Activated naive CD4-positive, alpha-beta T cell treated with anti-CD3 and anti-CD28 coated beads for 36 hours (primary cell): Measurements from ENCODE around the gene GAST. TPM values are rescaled to one million over a fixed set of nuclear protein-coding genes. Genes with fewer than 3 reads are reported as not detected.

Source experiments
- CTCF ChIA-PET: fragments of 350-600 bp; sonication (Branson Sonifier 250); formaldehyde crosslinking; loops from one replicate; lab custom pipeline; 2021; ENCODE audit warnings: antibody characterized with exemption; lab: Charles Lee
- DNase-seq: peaks from one replicate; pipeline ENCODE4 v3.0.0-alpha.2; 2020
- H3K27ac Mint-ChIP-seq: one replicate; pipeline ENCODE4 v1.8.0; 2021; ENCODE audit warnings: mild to moderate bottlenecking, mixed read lengths
- H3K27me3 Mint-ChIP-seq: one replicate; pipeline ENCODE4 v1.8.0; 2021; ENCODE audit warnings: low read depth, mixed read lengths
- H3K36me3 Mint-ChIP-seq: one replicate; pipeline ENCODE4 v1.8.0; 2021; ENCODE audit warnings: low read depth, mixed read lengths
- H3K4me1 Mint-ChIP-seq: one replicate; pipeline ENCODE4 v1.8.0; 2021; ENCODE audit warnings: low read depth, mixed read lengths
- H3K4me3 Mint-ChIP-seq: one replicate; pipeline ENCODE4 v1.8.0; 2021; ENCODE audit warnings: mild to moderate bottlenecking, moderate library complexity, mixed read lengths
- H3K9me3 Mint-ChIP-seq: one replicate; pipeline ENCODE4 v1.8.0; 2021; ENCODE audit warnings: mixed read lengths
- intact Hi-C: fragments of 100-400 bp; cut with micrococcal nuclease; formaldehyde crosslinking; loops from one replicate; pipeline ENCODE4 v1.15.1; 2023
- total RNA-seq, 2 experiments: library from RNA; stranded (reverse); gene quantifications; one replicate each; pipeline ENCODE4 v1.2.3, GENCODE V29; 2021

Gene GAST
- total RNA-seq, 2 experiments from 2014 or later: not detected

GRCh38 chr17:41723801-41724475, 11.8 kb downstream of the GAST start:
- CTCF ChIA-PET: interaction anchor here (1.8 kb wide), 1 partner anchor 28 kb away, joined by 5 read pairs; no protein-coding TSS in a partner anchor
- Mint-ChIP-seq H3K9me3 (no peaks in the 10 kb centered on the region), H3K36me3 (no peaks in the 10 kb centered on the region), H3K4me1 (no peaks in the 10 kb centered on the region), H3K4me3 (no peak overlapping the region), H3K27ac (no peak overlapping the region), H3K27me3 (no peaks in the 10 kb centered on the region)
- no peak for DNase-seq
- intact Hi-C loops: no loop called here

GRCh38 chr17:41724476-41725050, 12.4 kb downstream of the GAST start:
- Mint-ChIP-seq H3K9me3 (no peaks in the 10 kb centered on the region), H3K4me1 (no peaks in the 10 kb centered on the region), H3K27ac (no peak overlapping the region), H3K36me3 (no peaks in the 10 kb centered on the region), H3K4me3 (no peak overlapping the region), H3K27me3 (no peaks in the 10 kb centered on the region)
- CTCF ChIA-PET: interaction anchor here (0.7 to 1.8 kb wide), 3 partner anchors 28 to 87 kb away, joined by 3 to 5 read pairs (median 3); partner anchors contain the start of gene P3H4
- DNase-seq: no peak
- intact Hi-C loops: no loop called here

DNA sequence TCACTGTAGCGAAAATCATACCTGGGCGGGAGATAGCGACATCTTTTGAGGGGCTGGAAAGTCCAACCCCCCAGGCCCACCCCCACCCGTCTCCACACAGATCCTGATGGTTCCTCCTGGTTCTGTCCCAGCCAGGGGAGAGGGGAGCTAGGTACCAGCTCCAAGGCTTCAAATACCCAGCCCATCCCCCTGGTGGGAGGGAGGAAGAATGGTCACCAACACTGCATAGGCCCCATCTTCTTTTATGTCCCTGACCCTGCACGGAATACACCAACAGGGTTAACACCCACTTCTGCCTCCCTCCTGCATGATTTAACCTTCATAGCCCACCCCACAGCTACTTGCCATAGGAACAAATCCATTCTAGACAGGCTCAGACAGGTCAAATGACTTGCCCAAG, 13.0 kb downstream of the GAST start:
- Mint-ChIP-seq H3K27ac (no peak overlapping the region), H3K27me3 (no peaks in the 10 kb centered on the region), H3K36me3 (no peaks in the 10 kb centered on the region), H3K4me1 (no peaks in the 10 kb centered on the region), H3K9me3 (no peaks in the 10 kb centered on the region), H3K4me3 (no peak overlapping the region)
- intact Hi-C loops: no loop called here
- no peak for DNase-seq
- CTCF ChIA-PET: interaction anchor here (0.7 to 1.2 kb wide), 3 partner anchors 29 to 86 kb away, joined by 3 read pairs; partner anchors contain the start of gene P3H4

DNA sequence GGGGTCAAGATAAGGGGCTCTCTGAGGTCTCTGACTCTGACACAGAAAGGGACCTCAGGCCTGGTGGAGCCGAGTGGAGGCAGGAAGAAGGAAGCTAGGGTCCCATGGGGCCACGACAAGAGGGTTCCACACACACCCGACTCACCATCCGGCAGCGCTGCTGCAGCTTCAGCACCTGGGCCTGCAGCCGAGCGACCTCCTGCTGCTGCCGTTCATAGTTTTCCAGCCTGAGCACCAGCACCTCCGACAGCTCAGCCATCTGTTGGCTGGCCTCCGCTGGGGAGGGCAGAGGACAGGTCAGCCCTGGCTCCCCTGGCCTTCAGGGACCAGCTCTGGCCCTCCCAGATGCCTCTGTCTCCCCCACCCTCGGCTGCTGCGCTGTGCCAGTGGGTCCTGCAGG, 15.9 kb downstream of the GAST start:
- intact Hi-C loops: no loop called here
- no peak for DNase-seq
- H3K9me3 Mint-ChIP-seq: no peaks in the 10 kb centered on the region
- H3K4me1 Mint-ChIP-seq: peaks cover 2% of the 10 kb centered on the region
- CTCF ChIA-PET: interaction anchor here (1.1 kb wide), 1 partner anchor 10 kb away, joined by 3 read pairs; no protein-coding TSS in a partner anchor
- no peak overlapping the region for H3K4me3 Mint-ChIP-seq
- no peak overlapping the region for H3K27ac Mint-ChIP-seq
- no peaks in the 10 kb centered on the region for H3K36me3 Mint-ChIP-seq
- peaks cover 18% of the 10 kb centered on the region for H3K27me3 Mint-ChIP-seq

DNA sequence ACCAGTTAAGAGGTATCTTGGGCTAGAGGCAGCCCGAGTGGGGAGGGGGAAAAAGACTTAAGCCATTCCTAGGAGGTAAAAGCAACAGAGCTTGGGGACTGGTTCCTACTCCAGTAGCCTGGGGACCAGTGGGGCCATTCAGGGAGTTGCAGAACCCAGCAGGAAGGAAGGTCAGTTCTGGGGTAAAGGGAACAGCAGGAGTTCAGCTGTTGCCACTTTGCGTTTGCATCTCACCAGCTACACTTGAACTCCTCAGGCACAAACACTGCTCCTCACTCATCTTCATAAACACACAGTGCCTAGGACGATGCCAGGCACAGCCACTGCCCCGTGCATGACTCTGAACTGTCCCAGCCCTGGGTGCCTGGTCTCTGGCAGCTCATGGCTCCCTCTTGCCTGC, 18.3 kb downstream of the GAST start:
- Mint-ChIP-seq H3K4me3 (no peak overlapping the region), H3K27ac (no peak overlapping the region), H3K36me3 (no peaks in the 10 kb centered on the region), H3K4me1 (peaks cover 3% of the 10 kb centered on the region), H3K27me3 (peaks cover 30% of the 10 kb centered on the region), H3K9me3 (no peaks in the 10 kb centered on the region)
- CTCF ChIA-PET: interaction anchor here (1.0 to 3.0 kb wide), 2 partner anchors 56 to 71 kb away, joined by 4 to 13 read pairs; partner anchors contain the start of gene JUP
- no peak for DNase-seq
- intact Hi-C loops: loop anchor here (10.0 kb wide), 1 partner anchor 134 kb away; the partner anchor contains the start of gene KLHL11

DNA sequence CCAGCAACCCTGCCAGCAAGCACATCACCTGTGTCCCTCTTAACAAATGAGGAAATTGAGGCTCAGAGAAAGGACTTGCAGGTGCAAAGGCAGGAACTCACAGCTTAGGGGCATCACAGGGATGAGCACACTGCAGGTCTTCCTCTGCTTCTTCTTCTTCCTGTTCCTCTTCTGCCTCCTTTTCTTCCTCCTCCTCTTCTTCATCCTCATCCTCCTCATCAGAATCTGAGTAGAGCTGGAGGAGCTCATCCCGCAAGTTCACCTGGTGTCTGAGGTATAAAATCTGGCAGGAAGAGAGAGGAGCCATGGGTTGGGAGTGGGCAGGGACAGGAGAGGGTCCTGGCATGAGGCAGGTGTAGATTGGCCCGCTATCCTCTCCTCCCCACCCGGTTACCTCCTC, 19.7 kb downstream of the GAST start:
- Mint-ChIP-seq H3K36me3 (no peaks in the 10 kb centered on the region), H3K4me1 (peaks cover 3% of the 10 kb centered on the region), H3K9me3 (no peaks in the 10 kb centered on the region), H3K27me3 (peaks cover 41% of the 10 kb centered on the region), H3K27ac (no peak overlapping the region), H3K4me3 (no peak overlapping the region)
- CTCF ChIA-PET: interaction anchor here (0.5 to 3.0 kb wide), 3 partner anchors 70 to 138 kb away, joined by 3 to 13 read pairs (median 4); no protein-coding TSS in a partner anchor
- DNase-seq: no peak
- intact Hi-C loops: loop anchor here (10.0 kb wide), 1 partner anchor 133 kb away; the partner anchor contains the start of gene KLHL11

GRCh38 chr17:41733348-41734138, 21.4 kb downstream of the GAST start:
- CTCF ChIA-PET: interaction anchor here (0.7 to 3.0 kb wide), 2 partner anchors 68 to 73 kb away, joined by 3 to 13 read pairs; no protein-coding TSS in a partner anchor
- DNase-seq: no peak

GRCh38 chr17:41734139-41734948, 22.2 kb downstream of the GAST start, which contains the start of gene HAP1:
Gene HAP1 (minus strand): TSS chr17:41734643. CDS start chr17:41734634, 9 bp downstream.
- Mint-ChIP-seq H3K27ac (no peak within 1 kb of the TSS), H3K27me3 (peaks cover 49% of the 10 kb centered on the region), H3K4me3 (no peak within 1 kb of the TSS), H3K36me3 (no peaks in the 10 kb centered on the region), H3K9me3 (no peaks in the 10 kb centered on the region), H3K4me1 (peaks cover 3% of the 10 kb centered on the region)
- CTCF ChIA-PET: no interaction called here
- intact Hi-C loops: loop anchor here (10.0 kb wide), 1 partner anchor 130 kb away; the partner anchor contains the start of gene KLHL11
- no peak for DNase-seq

More at GRCh38 chr17:41733348-41734138, 21.4 kb downstream of the GAST start:
- intact Hi-C loops: loop anchor here (10.0 kb wide), 1 partner anchor 131 kb away; the partner anchor contains the start of gene KLHL11
- H3K4me3 Mint-ChIP-seq: no peak overlapping the region
- H3K36me3 Mint-ChIP-seq: no peaks in the 10 kb centered on the region
- no peak overlapping the region for H3K27ac Mint-ChIP-seq
- peaks cover 3% of the 10 kb centered on the region for H3K4me1 Mint-ChIP-seq
- H3K9me3 Mint-ChIP-seq: no peaks in the 10 kb centered on the region
- peaks cover 49% of the 10 kb centered on the region for H3K27me3 Mint-ChIP-seq

GRCh38 chr17:41734949-41735313, 22.8 kb downstream of the GAST start:
- DNase-seq: no peak
- no peaks in the 10 kb centered on the region for H3K9me3 Mint-ChIP-seq
- intact Hi-C loops: loop anchor here (5.0 to 10.0 kb wide), 2 partner anchors 130 to 152 kb away; partner anchors contain the start of gene KLHL11
- CTCF ChIA-PET: interaction anchor here (0.8 kb wide), 1 partner anchor 67 kb away, joined by 3 read pairs; no protein-coding TSS in a partner anchor
- no peak overlapping the region for H3K4me3 Mint-ChIP-seq
- no peak overlapping the region for H3K27ac Mint-ChIP-seq
- H3K36me3 Mint-ChIP-seq: no peaks in the 10 kb centered on the region
- peaks cover 3% of the 10 kb centered on the region for H3K4me1 Mint-ChIP-seq
- peaks cover 49% of the 10 kb centered on the region for H3K27me3 Mint-ChIP-seq

DNA sequence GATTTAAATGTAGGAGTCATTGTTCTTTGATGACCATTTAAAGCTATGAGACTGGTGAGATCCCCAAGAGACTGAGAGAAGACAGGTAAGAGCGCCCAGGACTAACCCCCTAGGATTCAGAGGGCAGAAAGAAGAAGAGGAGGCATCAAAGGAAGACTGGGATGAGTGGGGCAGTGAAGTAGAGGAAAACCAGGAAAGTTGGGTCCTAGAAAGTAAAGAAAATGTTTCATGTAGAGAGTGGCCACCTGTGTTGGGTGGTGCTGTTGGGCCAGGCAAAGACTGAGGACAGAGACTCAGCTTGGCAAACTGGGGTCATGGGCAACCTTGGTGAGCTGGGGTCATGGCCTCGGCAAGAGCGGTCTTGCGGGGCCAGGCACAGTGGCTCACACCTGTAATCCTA, 23.6 kb downstream of the GAST start:
- no peaks in the 10 kb centered on the region for H3K9me3 Mint-ChIP-seq
- no peak overlapping the region for H3K4me3 Mint-ChIP-seq
- peaks cover 3% of the 10 kb centered on the region for H3K4me1 Mint-ChIP-seq
- peaks cover 49% of the 10 kb centered on the region for H3K27me3 Mint-ChIP-seq
- DNase-seq: no peak
- H3K36me3 Mint-ChIP-seq: no peaks in the 10 kb centered on the region
- no peak overlapping the region for H3K27ac Mint-ChIP-seq
- CTCF ChIA-PET: interaction anchor here (0.8 to 2.6 kb wide), 4 partner anchors 16 to 66 kb away, joined by 3 to 33 read pairs (median 3); no protein-coding TSS in a partner anchor
- intact Hi-C loops: loop anchor here (5.0 to 10.0 kb wide), 2 partner anchors 129 to 152 kb away; partner anchors contain the start of gene KLHL11
